HepG2 (cell line): ENCODE measurements around the gene KATNBL1. TPM values are rescaled to one million over a fixed set of nuclear protein-coding genes. Genes with fewer than 3 reads are reported as not detected.
A peak's percentile ranks its signal among the peaks of the same experiment; 100 is the strongest.

Experiments used
- CHD2 ChIP-seq: IDR thresholded peaks from 2 replicates; pipeline ENCODE4 v1.6.1; 2011; ENCODE audit warnings: low read depth, low read length, improper control_type of control experiment
- CREB1 ChIP-seq, 2 experiments: fragments of 450-650 bp in 1 of 2; IDR thresholded peaks; 2 replicates each; pipeline ENCODE4 v1.6.1; 2016 to 2017; ENCODE audit warnings: control low read depth in 1 of 2, mild to moderate bottlenecking in 1 of 2, missing compliant biosample characterization in 1 of 2, missing genetic modification characterization in 1 of 2
- FOXP1 ChIP-seq, 2 experiments: fragments of 450-650 bp in 1 of 2; IDR thresholded peaks; 2 replicates each; pipeline ENCODE4 v1.6.1; 2017 to 2018; ENCODE audit warnings: antibody characterized with exemption in 1 of 2
- GABPA ChIP-seq, 2 experiments: IDR thresholded peaks; 2 replicates each; pipeline ENCODE4 v1.6.1; 2011 to 2016; ENCODE audit warnings: low read depth in 2 of 2, low read length in 1 of 2, missing biosample characterization in 1 of 2, missing genetic modification characterization in 1 of 2
- MLLT10 ChIP-seq: sonication (generic); formaldehyde crosslinking; IDR thresholded peaks from 2 replicates; pipeline ENCODE4 v1.4.0; 2020; ENCODE audit warnings: missing genetic modification reagents
- MTF2 ChIP-seq: sonication (generic); formaldehyde crosslinking; IDR thresholded peaks from 2 replicates; pipeline ENCODE4 v1.5.0; 2020; ENCODE audit warnings: missing genetic modification reagents, borderline replicate concordance
- MYC ChIP-seq: sonication (generic); formaldehyde crosslinking; IDR thresholded peaks from 2 replicates; pipeline ENCODE4 v1.9.0; 2021; ENCODE audit warnings: missing genetic modification reagents, borderline replicate concordance
- NR2F1 ChIP-seq, 2 experiments: fragments of 450-650 bp in 1 of 2; formaldehyde crosslinking in 1 of 2; IDR thresholded peaks; 2 replicates each; pipeline versions ENCODE4 v1.5.0 to v1.6.1; 2016 to 2020; ENCODE audit warnings: mild to moderate bottlenecking in 1 of 2, missing compliant biosample characterization in 1 of 2, missing genetic modification reagents in 1 of 2, moderate library complexity in 1 of 2
- RCOR2 ChIP-seq: IDR thresholded peaks from 2 replicates; pipeline ENCODE4 v1.6.1; 2016; ENCODE audit warnings: missing biosample characterization, missing genetic modification reagents
- SAFB2 ChIP-seq: sonication (generic); formaldehyde crosslinking; IDR thresholded peaks from 2 replicates; pipeline ENCODE4 v1.5.1; 2020; ENCODE audit warnings: missing genetic modification reagents, low read depth, mild to moderate bottlenecking, borderline replicate concordance
- SALL1 ChIP-seq: sonication (generic); formaldehyde crosslinking; IDR thresholded peaks from 2 replicates; pipeline ENCODE4 v1.8.0; 2022; ENCODE audit warnings: mild to moderate bottlenecking, missing genetic modification reagents
- SMAD3 ChIP-seq: sonication (generic); formaldehyde crosslinking; IDR thresholded peaks from 2 replicates; pipeline ENCODE4 v1.4.0; 2020; ENCODE audit warnings: missing genetic modification reagents
- SMC3 ChIP-seq: IDR thresholded peaks from 2 replicates; pipeline ENCODE4 v1.6.1; 2011; ENCODE audit warnings: low read length, improper control_type of control experiment
- TMF1 ChIP-seq: sonication (generic); formaldehyde crosslinking; IDR thresholded peaks from 2 replicates; pipeline ENCODE4 v1.8.1; 2022; ENCODE audit warnings: low read depth, missing genetic modification reagents
- U2AF1 ChIP-seq: fragments of 200-400 bp; formaldehyde crosslinking; optimal IDR thresholded peaks from 2 replicates; pipeline ENCODE3; 2017; ENCODE audit warnings: mild to moderate bottlenecking, low read depth, low read length
- ZBTB43 ChIP-seq: sonication (generic); formaldehyde crosslinking; conservative IDR thresholded peaks from 2 replicates; pipeline ENCODE4 v1.4.0; 2020; ENCODE audit warnings: missing genetic modification reagents
- ZC3H13 ChIP-seq: sonication (generic); formaldehyde crosslinking; IDR thresholded peaks from 2 replicates; pipeline ENCODE4 v1.8.1; 2023; ENCODE audit warnings: mild to moderate bottlenecking, missing genetic modification reagents, moderate library complexity
- ZMAT3 ChIP-seq: sonication (generic); formaldehyde crosslinking; conservative IDR thresholded peaks from 2 replicates; pipeline ENCODE4 v1.7.0; 2021; ENCODE audit warnings: missing genetic modification reagents
- ZNF251 ChIP-seq: sonication (generic); formaldehyde crosslinking; IDR thresholded peaks from 2 replicates; pipeline ENCODE4 v1.9.0; 2021; ENCODE audit warnings: mild to moderate bottlenecking, missing genetic modification reagents
- ZNF496 ChIP-seq: sonication (generic); formaldehyde crosslinking; IDR thresholded peaks from 2 replicates; pipeline ENCODE4 v1.8.1; 2023; ENCODE audit warnings: mild to moderate bottlenecking, moderate library complexity, missing genetic modification reagents; ENCODE audit not compliant: insufficient replicate concordance
- ZNF547 ChIP-seq: sonication (generic); formaldehyde crosslinking; IDR thresholded peaks from 2 replicates; pipeline ENCODE4 v1.5.1; 2020; ENCODE audit warnings: mild to moderate bottlenecking, missing genetic modification reagents
- ZNF800 ChIP-seq: sonication (generic); formaldehyde crosslinking; IDR thresholded peaks from 2 replicates; pipeline ENCODE4 v1.4.0; 2020; ENCODE audit warnings: missing genetic modification reagents
- ZSCAN22 ChIP-seq: sonication (generic); formaldehyde crosslinking; IDR thresholded peaks from 2 replicates; pipeline ENCODE4 v1.4.0; 2020; ENCODE audit warnings: mild to moderate bottlenecking, missing genetic modification reagents
- ZXDC ChIP-seq: sonication (generic); formaldehyde crosslinking; IDR thresholded peaks from 2 replicates; pipeline ENCODE4 v1.5.0; 2020; ENCODE audit warnings: mild to moderate bottlenecking, missing genetic modification reagents
- polyA plus RNA-seq, 8 experiments: library from polyadenylated mRNA; depleted of rRNA in 3 of 8; stranded (reverse) in 7 of 8; unstranded in 1 of 8; fragments of >200 nt; fragmentation: Illumina TruSeq in 4 of 8; extraction: Trizol in 4 of 8; gene quantifications; 2 replicates each; pipeline versions ENCODE4 v1.2.1 to v1.2.3, GENCODE V29; 2011 to 2016; ENCODE audit warnings: low read depth in 4 of 8, missing spikeins in 1 of 8, mixed read lengths in 1 of 8; ENCODE audit not compliant: insufficient read depth in 1 of 8
- total RNA-seq, 5 experiments: library from RNA; depleted of rRNA; stranded (reverse); fragments of >200 nt; fragmentation: Illumina TruSeq; extraction: Trizol; gene quantifications; 2 replicates each; pipeline ENCODE4 v1.2.3, GENCODE V29; 2016; ENCODE audit warnings: low read depth in 1 of 5

Gene KATNBL1
- total and polyA plus RNA-seq, 2 of the 13 experiments (the other 11 are each of a cell fraction or from before 2014, with no cell fraction given): 23.4 to 42.8 TPM

- TF ChIP-seq SALL1 (CRISPR knock-in tag): peak; percentile 81; the same call in 1 of the 2 replicates
- TF ChIP-seq SMAD3 (CRISPR knock-in tag): 0 out of 2 replicates have a peak, but pooled peaks have one; percentile 46
- TF ChIP-seq RCOR2: no peak
- no peak for TF ChIP-seq ZNF251 (CRISPR knock-in tag)
- TF ChIP-seq ZNF800 (CRISPR knock-in tag): no peak
- TF ChIP-seq MTF2 (CRISPR knock-in tag): 0 out of 2 replicates have a peak, but pooled peaks have one; percentile 40
- TF ChIP-seq MYC (CRISPR knock-in tag): peak; percentile 89
- TF ChIP-seq ZNF496 (CRISPR knock-in tag): no peak
- TF ChIP-seq MLLT10 (CRISPR knock-in tag): no peak
- TF ChIP-seq SMC3: no peak
- TF ChIP-seq U2AF1: no peak
- no peak for TF ChIP-seq FOXP1 (IDR thresholded peaks at IDR 0.05)
- TF ChIP-seq FOXP1 (CRISPR knock-in tag; IDR thresholded peaks at IDR 0.05): no peak
- no peak for TF ChIP-seq NR2F1 (CRISPR knock-in tag; IDR thresholded peaks at IDR 0.05)
- no peak; the same call in 1 of the 2 replicates for TF ChIP-seq ZC3H13 (CRISPR knock-in tag)
- no peak for TF ChIP-seq ZSCAN22 (CRISPR knock-in tag)
- peak; percentile 69; the same call in 1 of the 2 replicates for TF ChIP-seq ZMAT3 (CRISPR knock-in tag)
- 0 out of 2 replicates have a peak, but pooled peaks have one; percentile 40 for TF ChIP-seq ZXDC (CRISPR knock-in tag)
- TF ChIP-seq GABPA (IDR thresholded peaks at IDR 0.05; ENCODE audit: low read depth, low read length): peak; percentile 86
- peak; percentile 97 for TF ChIP-seq GABPA (CRISPR knock-in tag; IDR thresholded peaks at IDR 0.05; ENCODE audit: low read depth)
- no peak for TF ChIP-seq CHD2
- TF ChIP-seq CREB1 (IDR thresholded peaks at IDR 0.05): peak; percentile 98
- peak; percentile 100 for TF ChIP-seq CREB1 (CRISPR knock-in tag; IDR thresholded peaks at IDR 0.05)
- no peak for TF ChIP-seq TMF1 (CRISPR knock-in tag)
- no peak for TF ChIP-seq ZBTB43 (CRISPR knock-in tag)
- peak; percentile 43; the same call in 1 of the 2 replicates for TF ChIP-seq ZNF547 (CRISPR knock-in tag)
- 0 out of 2 replicates have a peak, but pooled peaks have one; percentile 41 for TF ChIP-seq SAFB2 (CRISPR knock-in tag)
Observed at GRCh38 chr15:34101366-34102174, 108.3 kb downstream of the KATNBL1 start, which contains the start of the genes EMC7 and PGBD4 (continued).
